Fibroblast of lung (primary cell): Measurements from ENCODE around the gene TYK2.

Experiments
- EZH2 ChIP-seq: IDR thresholded peaks from 2 replicates; pipeline ENCODE4 v1.5.1; 2012; ENCODE audit warnings: low read length, control low read depth, mild to moderate bottlenecking; ENCODE audit errors: missing control alignments
- TF ChIP-seq, protein P1 (sequence below), 2 donors: IDR thresholded peaks in 1 of 2; conservative IDR thresholded peaks in 1 of 2; 1 replicate in 1 of 2; 2 replicates in 1 of 2; pipeline ENCODE4 v1.5.1; 2011 to 2012; ENCODE audit warnings: low read length in 2 of 2, control low read depth in 1 of 2, inconsistent platforms in 1 of 2, low read depth in 1 of 2, mild to moderate bottlenecking in 1 of 2

- TF ChIP-seq, protein P1, sequence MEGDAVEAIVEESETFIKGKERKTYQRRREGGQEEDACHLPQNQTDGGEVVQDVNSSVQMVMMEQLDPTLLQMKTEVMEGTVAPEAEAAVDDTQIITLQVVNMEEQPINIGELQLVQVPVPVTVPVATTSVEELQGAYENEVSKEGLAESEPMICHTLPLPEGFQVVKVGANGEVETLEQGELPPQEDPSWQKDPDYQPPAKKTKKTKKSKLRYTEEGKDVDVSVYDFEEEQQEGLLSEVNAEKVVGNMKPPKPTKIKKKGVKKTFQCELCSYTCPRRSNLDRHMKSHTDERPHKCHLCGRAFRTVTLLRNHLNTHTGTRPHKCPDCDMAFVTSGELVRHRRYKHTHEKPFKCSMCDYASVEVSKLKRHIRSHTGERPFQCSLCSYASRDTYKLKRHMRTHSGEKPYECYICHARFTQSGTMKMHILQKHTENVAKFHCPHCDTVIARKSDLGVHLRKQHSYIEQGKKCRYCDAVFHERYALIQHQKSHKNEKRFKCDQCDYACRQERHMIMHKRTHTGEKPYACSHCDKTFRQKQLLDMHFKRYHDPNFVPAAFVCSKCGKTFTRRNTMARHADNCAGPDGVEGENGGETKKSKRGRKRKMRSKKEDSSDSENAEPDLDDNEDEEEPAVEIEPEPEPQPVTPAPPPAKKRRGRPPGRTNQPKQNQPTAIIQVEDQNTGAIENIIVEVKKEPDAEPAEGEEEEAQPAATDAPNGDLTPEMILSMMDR (conservative IDR thresholded peaks at IDR 0.05 in 1 of 2, IDR thresholded peaks at IDR 0.05 in 1 of 2; ENCODE audit: low read depth in 1 of 2, low read length in 2 of 2), result no peak
- no peak for TF ChIP-seq EZH2
Measured at GRCh38 chr19:10399878-10400277, 19.5 kb upstream of the TYK2 start.
